ENCODE results near the gene ARHGAP24.

DNA sequence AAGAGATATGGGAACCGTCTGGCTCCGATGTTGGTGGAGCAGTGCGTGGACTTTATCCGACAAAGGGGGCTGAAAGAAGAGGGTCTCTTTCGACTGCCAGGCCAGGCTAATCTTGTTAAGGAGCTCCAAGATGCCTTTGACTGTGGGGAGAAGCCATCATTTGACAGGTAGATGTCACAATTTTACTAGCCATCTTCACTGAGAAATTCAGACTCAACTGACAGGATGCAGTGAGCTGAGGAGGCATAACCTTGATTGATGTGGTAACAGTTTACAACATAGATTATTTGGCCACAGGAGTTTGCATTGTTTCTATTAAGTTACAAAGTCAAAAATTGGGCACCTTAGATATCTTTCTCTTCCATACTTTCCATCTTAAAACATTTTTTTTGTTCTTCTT, 467.2 kb downstream of the ARHGAP24 start:
- TF ChIP-seq, protein P1, sequence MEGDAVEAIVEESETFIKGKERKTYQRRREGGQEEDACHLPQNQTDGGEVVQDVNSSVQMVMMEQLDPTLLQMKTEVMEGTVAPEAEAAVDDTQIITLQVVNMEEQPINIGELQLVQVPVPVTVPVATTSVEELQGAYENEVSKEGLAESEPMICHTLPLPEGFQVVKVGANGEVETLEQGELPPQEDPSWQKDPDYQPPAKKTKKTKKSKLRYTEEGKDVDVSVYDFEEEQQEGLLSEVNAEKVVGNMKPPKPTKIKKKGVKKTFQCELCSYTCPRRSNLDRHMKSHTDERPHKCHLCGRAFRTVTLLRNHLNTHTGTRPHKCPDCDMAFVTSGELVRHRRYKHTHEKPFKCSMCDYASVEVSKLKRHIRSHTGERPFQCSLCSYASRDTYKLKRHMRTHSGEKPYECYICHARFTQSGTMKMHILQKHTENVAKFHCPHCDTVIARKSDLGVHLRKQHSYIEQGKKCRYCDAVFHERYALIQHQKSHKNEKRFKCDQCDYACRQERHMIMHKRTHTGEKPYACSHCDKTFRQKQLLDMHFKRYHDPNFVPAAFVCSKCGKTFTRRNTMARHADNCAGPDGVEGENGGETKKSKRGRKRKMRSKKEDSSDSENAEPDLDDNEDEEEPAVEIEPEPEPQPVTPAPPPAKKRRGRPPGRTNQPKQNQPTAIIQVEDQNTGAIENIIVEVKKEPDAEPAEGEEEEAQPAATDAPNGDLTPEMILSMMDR (IDR thresholded peaks at IDR 0.05) = no peak
- TF ChIP-seq NFE2L1 (CRISPR knock-in tag; IDR thresholded peaks at IDR 0.05) (no peak), ELF4 (CRISPR knock-in tag; IDR thresholded peaks at IDR 0.05; ENCODE audit: low read depth) (no peak), ESRRA (CRISPR knock-in tag; IDR thresholded peaks at IDR 0.05; ENCODE audit: borderline replicate concordance) (no peak)
- TF ChIP-seq, protein P2, sequence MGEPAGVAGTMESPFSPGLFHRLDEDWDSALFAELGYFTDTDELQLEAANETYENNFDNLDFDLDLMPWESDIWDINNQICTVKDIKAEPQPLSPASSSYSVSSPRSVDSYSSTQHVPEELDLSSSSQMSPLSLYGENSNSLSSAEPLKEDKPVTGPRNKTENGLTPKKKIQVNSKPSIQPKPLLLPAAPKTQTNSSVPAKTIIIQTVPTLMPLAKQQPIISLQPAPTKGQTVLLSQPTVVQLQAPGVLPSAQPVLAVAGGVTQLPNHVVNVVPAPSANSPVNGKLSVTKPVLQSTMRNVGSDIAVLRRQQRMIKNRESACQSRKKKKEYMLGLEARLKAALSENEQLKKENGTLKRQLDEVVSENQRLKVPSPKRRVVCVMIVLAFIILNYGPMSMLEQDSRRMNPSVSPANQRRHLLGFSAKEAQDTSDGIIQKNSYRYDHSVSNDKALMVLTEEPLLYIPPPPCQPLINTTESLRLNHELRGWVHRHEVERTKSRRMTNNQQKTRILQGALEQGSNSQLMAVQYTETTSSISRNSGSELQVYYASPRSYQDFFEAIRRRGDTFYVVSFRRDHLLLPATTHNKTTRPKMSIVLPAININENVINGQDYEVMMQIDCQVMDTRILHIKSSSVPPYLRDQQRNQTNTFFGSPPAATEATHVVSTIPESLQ (CRISPR knock-in tag; IDR thresholded peaks at IDR 0.05) = no peak
- TF ChIP-seq, protein P3, sequence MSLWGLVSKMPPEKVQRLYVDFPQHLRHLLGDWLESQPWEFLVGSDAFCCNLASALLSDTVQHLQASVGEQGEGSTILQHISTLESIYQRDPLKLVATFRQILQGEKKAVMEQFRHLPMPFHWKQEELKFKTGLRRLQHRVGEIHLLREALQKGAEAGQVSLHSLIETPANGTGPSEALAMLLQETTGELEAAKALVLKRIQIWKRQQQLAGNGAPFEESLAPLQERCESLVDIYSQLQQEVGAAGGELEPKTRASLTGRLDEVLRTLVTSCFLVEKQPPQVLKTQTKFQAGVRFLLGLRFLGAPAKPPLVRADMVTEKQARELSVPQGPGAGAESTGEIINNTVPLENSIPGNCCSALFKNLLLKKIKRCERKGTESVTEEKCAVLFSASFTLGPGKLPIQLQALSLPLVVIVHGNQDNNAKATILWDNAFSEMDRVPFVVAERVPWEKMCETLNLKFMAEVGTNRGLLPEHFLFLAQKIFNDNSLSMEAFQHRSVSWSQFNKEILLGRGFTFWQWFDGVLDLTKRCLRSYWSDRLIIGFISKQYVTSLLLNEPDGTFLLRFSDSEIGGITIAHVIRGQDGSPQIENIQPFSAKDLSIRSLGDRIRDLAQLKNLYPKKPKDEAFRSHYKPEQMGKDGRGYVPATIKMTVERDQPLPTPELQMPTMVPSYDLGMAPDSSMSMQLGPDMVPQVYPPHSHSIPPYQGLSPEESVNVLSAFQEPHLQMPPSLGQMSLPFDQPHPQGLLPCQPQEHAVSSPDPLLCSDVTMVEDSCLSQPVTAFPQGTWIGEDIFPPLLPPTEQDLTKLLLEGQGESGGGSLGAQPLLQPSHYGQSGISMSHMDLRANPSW (CRISPR knock-in tag; conservative IDR thresholded peaks at IDR 0.05; ENCODE audit: low read depth) = no peak
